ENCODE measurements around the gene SBDS.
"Not testable (repeated sequence)": the region's sequence is repeated elsewhere in the genome, so short reads cannot be mapped to it uniquely, and the experiment has no call there.

Gene SBDS

DNA sequence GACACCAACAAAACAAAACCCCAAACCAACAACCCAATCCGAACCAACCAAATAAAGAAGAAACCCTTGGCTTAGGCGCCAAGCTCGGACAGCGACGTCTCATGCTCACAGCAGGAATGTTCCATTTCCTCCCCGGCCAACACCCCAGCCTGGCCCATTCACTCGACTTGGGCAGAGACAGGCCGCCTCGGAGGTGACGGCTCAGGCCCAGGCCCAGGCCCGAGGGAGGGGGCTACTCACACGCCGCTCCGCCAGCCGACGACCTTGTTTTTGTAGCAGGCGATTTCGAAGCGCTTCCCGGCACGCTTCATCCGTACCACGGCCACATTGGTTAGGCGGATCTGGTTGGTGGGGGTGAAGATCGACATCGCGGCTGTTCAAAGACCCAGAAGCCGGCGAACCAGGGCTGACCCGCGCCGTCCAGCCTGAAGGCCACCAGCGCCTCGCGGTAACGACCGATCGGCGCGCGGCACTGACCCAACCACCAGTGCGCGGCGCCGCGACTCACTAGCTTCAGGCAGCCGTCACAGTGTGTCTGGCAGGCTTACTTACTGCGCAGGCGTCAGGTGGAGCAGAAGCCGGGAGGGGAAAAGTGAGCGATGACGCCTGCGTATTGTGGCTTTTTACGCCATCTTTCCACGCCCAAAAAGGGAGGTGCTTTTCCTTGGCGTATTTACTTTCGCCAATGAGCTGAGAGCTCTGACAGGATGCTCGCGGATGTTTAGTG lies at the start of gene SBDS:
TSS of gene SBDS (minus strand) at position 537 of the 727 bp plus-strand sequence. CDS start at position 368, 169 bp downstream.
- in situ Hi-C loops (cut with MboI; ENCODE audit: low sequenced_read_pairs) = not testable (repeated sequence)

DNA sequence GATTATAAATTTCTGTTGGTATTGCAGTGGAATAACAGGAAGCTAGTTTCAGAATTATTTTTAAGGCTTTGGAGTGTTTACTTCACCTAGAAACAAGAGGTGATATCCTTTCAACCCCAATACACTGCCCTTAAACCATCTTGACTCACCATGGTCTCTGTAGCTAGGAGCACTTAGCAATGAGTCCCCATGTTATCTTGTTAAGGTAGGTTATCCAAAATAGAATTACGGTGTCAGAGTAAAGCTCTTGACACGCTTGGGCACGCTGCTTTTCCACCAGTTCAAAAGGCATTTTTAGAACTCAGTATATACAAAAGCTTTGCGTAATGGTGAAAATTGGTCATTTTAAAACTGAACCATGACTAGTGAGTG lies 48.2 kb upstream of the SBDS start:
- in situ Hi-C loops (cut with MboI; ENCODE audit: low sequenced_read_pairs) = not testable (repeated sequence)

DNA sequence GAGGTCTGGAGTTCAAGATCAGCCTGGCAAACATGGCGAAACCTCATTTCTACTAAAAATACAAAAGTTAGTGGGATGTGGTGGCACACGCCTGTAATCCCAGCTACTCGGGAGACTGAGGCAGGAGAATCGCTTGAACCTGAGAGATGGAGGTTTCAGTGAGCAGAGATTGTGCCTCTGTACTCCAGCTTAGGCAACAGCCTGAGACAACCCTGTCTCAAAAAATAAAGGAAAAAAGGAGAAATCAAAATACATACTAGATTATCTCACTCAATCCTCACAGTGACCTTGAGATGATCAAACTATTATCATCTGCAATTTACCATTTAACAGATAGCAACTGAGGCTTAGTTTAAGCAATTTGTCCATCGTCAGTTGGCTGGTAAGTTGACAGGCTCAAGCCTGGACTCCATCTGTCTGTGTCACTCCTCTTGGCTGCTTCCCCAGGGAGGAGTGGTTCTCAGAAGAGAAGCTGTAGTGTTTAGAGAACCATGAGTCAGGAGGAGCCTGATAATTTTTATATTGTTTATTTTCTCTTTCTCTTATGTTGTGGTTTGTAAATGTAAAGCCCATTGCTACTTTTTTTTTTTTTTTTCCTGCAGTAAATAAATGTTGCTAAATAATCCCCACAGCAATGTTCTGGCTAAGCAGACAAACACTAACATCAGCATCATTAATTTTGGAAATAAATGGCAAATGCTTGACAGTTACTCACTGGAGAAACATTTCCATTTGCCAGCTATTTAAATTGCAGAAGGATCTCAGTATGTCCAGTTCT lies 47.6 kb upstream of the SBDS start:
- in situ Hi-C loops (cut with MboI; ENCODE audit: low sequenced_read_pairs) = not testable (repeated sequence)

DNA sequence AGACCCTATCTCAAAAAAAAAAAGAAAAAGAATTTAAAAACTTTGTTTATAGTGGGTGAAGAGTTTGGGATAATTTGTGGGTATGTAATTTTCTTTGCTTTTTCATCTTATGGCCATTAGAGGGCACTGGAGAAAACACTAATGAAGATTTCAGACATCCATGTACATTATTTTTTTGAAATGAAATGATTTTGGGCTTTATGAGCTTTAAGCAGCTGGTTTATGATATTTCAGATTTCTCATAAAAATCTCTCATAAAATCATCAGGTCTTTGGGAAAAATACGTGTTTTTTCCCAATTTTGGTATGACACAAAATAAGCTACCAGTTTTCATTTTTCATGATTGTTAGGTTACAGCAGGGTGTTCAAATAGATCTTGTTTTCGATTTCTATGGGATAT lies 45.4 kb upstream of the SBDS start:
- in situ Hi-C loops (cut with MboI; ENCODE audit: low sequenced_read_pairs) = not testable (repeated sequence)

DNA sequence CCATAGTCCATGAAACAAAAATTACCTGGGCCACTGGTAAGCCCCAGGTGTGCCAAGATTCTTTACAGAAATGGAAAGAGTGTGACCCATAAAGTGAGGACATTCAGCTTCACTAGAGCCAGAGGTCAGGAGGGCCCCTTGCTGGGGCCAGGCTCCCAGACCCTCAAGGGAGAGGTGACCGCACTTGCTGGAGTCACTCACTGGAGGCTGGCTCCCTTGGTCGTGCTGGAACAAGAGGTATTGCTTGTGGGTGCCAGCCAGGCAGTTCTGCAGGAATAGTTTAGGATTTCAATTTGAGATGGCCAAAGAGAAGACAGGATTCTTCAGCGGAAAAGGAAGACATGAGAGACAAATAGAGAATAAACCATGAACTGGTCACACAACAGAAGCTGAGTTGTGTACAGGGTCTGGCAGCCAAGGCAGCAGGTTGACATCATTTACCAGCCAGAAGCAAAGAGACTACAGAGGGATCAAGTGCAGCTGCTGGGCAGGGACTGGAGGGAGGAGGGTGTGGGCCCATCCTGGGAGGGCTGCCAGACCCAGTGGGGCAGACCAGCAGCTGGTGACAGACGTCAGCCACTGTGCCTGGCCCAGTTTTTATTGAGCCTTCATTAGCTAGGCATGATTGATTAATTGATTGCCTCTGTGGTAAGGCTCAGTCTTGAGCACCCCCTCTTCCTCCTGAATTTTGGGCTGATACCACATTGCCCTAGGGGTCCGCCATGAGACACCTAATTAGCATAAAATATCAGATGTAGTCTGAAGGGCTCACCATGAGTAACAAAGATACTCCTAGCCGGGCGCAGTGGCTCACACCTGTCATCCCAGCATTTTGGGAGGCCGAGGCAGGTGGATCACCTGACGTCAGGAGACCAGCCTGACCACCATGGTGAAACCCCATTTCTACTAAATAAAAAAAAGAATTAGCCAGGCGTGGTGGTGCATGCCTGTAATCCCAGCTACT lies 41.3 kb upstream of the SBDS start:
- in situ Hi-C loops (cut with MboI; ENCODE audit: low sequenced_read_pairs) = not testable (repeated sequence)

DNA sequence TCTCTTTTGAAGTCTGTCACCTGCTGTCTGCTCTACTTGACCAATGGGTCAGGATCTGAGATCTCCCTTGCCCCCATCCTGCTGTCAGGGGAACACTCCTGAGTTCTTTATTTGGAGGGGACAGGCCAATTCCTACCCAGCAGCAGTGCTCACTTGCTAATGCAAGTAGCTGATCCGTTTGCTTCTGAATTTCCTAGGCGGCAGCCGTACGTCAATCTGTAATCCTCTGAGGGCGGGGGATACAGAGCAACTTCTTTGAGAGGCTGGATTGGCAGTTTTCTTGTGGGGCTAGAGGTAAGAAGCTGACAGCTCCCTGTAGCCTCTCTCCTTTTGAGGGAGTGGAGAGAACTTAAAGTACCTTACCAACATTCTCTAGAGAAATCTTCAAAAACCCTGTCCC lies 37.9 kb upstream of the SBDS start:
- in situ Hi-C loops (cut with MboI; ENCODE audit: low sequenced_read_pairs) = no loop called here

DNA sequence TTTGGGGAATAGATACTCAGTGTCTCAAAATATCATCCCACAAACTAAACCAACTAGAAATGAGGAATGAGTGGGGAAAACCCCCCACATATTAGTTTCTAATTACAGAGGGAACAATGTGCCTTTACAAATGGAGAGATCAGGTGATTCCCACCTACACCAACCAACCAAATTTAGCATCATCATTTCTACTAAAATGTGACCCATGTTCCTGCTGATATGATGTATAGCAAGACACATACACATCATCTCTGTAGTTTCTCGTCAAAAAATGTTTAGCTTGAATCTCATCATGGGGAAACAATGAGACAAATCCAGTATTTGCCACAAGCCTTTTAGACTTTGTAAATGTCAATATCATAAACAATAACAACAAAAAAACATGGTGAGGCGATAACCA lies 36.3 kb upstream of the SBDS start:
- in situ Hi-C loops (cut with MboI; ENCODE audit: low sequenced_read_pairs) = not testable (repeated sequence)

DNA sequence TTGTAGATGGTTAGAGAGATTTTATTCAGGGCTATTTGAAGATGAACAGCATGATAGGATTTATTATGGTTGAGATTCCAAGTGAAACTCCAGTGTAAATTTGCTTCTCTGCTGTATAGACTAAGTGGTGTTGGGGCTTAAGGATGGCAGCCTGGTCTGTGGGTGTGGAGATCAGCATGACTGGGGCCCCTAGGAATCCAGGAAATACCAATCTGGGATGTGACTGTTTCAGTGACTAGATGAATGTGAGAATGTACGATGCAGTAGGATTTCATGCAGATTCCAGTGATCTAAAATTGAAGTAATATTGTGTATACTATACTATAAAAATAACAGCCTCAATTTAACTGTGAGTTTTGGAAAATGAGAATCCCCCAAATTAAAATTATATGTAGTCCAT lies 30.1 kb upstream of the SBDS start:
- in situ Hi-C loops (cut with MboI; ENCODE audit: low sequenced_read_pairs) = not testable (repeated sequence)

DNA sequence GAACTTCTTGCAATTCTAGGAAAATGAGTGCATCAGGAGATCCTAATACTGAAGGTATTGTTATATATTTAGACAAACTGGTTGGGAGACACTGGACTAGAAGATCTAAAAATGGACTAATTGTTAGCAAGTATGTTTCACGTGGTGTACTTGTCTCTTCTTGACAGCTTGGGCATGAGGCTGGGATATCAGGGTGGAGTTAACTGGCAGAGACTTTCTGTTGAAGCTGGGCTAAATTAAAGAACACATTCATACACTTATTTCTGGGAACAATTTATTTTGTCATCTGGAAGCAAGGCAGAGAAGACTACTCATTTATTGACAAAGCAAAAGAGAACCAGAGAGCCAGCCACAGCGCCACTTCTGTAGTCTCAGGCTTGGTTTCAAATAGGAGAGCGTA lies 27.1 kb upstream of the SBDS start:
- in situ Hi-C loops (cut with MboI; ENCODE audit: low sequenced_read_pairs) = no loop called here

DNA sequence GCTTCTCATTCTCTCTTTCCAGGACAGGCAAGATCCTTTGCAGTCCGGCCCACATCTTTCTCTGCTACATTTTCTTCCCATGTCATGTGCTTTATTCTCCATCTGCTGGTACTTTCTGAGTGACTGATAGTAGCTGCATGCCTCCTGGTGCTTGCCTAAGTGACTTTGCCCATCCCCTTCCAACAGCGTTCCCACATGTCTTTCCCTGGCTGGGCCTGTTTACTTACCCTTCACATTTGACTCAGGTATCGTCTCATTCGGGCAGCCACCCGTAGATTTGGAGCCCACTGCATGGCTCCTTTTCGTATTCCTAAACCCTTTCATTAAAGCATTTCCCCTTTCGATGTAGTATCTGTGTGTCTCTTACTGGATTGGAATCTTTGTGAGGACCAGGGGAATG lies 25.9 kb upstream of the SBDS start:
- in situ Hi-C loops (cut with MboI; ENCODE audit: low sequenced_read_pairs) = no loop called here

DNA sequence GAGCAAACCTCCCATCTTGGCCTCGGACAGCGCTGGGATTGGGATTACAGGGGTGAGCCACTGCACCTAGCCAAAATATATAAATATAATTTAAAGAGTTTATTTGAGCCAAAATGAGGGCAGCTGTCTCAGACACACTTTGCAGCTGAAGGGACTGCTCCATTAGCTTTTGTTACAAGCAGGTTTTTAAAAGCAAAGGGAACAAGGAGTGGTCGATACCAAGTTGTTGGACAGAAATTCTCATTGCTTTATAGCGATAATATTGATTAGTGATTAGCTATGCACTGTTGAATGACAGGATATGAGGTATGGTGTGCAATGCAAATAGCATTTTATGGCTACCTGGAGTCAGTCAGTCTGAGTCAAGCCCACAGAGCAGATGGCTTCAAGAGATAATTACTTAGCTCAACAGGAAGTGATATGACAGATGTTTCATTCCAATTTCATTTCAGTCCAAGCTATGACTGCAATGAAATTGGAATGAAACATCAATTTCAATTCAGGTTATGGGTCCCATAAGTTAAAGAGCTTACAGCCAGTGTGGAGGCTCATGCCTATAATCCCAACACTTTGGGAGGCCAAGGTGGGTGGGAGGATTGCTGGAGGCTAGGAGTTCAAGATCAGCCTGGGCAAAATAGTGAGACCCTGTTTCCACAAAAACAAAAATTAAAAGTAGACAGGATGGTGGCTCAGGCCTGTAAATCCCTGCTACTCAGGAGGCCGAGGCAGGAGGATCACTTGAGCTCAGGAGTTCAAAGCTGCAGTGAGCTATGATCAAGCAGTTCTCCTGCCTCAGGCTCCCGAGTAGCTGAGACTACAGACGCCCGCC lies 24.4 kb upstream of the SBDS start:
- in situ Hi-C loops (cut with MboI; ENCODE audit: low sequenced_read_pairs) = no loop called here

DNA sequence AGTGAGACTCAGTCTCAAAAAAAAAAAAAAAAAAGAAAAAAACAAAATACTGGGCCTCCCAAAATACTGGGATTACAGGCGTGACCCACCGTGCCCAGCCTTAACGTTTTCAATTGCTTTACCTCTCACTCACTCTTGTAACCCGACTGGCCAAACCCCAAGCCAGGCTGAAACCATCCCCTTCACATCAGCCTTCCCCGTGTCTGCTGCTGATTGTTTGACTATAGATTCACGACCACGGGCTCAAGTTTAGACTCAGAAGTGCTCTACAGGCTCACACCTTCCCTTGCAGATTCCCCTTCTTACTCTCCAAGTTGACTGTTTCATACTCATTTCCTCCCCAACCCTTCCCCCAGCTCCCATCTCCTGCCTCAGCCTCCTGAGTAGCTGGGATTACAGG lies 23.6 kb upstream of the SBDS start:
- in situ Hi-C loops (cut with MboI; ENCODE audit: low sequenced_read_pairs) = no loop called here

DNA sequence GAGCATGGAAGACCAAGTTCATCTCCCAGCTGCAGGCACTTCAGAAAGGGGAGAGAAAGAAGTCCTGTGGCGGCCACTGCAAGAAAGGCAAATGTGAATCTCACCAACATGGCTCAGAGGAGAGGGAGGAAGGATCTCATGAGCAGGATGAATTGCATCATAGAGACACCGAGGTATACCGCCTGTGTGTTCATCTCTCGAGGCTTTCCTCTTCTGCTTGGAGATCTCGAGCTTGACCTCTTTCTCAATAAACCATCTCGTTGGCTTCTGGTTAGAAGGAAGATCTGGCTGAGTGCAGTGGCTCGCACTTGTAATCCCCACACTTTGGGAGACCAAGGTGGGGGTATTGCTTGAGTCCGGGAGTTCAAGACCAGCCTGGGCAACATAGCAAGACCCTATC lies 22.6 kb upstream of the SBDS start:
- in situ Hi-C loops (cut with MboI; ENCODE audit: low sequenced_read_pairs) = not testable (repeated sequence)

DNA sequence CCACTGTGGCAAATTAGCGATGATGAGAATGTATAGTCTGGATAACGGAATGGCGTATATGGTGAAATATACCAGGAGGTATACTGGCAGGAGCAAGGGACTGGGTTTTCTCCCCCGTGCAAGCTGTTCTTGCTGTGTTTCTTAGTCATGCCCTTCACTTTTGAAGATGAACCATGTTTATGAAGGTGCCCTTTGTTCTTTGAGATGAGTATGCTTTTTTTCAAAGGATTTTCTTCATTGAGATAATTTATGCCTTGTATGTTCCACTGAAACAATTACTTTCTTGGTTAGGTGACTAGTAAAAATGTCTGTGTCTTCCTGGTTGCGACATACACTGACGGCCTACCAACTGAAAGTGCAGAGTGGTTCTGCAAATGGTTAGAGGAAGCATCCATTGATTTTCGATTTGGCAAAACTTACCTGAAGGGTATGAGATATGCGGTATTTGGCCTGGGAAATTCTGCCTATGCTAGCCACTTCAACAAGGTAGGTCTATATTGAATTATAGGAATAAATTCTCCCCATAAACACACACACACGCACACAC lies 18.8 kb upstream of the SBDS start:
- in situ Hi-C loops (cut with MboI; ENCODE audit: low sequenced_read_pairs) = not testable (repeated sequence)

DNA sequence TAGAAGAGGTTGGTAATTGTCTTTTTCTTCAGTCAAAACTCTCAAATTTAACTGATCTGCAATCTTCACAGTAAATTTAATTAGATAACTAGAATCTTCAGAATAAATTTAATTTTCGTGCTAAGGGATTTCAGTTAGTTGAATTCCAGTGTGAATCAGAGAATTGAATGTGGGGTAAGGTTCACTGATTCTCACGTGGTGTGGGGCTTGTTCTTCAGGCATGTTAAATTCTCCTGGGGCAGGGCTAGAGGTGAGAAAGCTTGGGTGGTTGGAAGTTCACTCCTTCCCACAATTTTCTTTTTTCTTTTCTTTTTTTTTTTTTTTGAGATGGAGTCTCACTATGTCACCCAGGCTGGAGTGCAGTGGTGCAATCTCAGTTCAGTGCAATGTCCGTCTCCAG lies 14.3 kb upstream of the SBDS start:
- in situ Hi-C loops (cut with MboI; ENCODE audit: low sequenced_read_pairs) = not testable (repeated sequence)

DNA sequence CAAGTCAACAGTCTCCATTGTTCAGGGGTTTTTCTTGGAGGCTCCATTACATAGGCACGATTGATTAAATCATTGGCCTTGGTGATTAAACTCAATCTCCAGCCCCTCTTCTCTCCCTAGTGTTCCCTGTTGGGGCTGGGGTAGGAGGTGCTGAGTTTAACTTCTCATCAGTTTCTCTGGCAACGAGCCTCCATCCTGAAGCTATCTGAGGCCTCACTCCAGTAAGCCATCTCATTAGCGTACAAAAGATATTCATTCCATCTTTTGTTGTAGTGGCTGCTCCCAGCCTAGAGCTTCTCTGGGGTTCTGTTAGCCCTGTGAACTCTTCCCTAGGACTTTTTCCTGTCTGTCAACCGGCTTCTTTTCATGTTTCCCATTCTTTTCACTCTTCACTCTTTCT lies 12.9 kb upstream of the SBDS start:
- in situ Hi-C loops (cut with MboI; ENCODE audit: low sequenced_read_pairs) = no loop called here

DNA sequence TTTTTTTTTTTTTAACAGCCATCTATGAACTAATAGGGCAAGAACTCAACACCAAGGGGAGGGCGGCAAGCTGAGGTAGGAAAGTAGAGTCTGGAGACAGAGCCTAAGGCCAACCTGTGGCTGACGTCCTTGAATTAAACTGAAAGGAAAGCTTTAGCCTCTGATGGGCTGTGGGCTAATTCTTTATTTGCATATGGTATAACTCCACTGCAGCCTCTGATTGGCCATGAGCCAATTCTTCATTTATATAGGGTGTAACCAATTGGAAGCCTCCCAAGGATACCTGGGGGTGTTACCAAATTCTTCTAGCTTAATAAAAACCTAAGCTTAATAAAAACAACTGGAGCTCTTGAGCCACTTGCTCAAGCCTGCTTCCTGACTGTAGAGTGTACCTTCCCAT lies 11.6 kb upstream of the SBDS start:
- in situ Hi-C loops (cut with MboI; ENCODE audit: low sequenced_read_pairs) = no loop called here

DNA sequence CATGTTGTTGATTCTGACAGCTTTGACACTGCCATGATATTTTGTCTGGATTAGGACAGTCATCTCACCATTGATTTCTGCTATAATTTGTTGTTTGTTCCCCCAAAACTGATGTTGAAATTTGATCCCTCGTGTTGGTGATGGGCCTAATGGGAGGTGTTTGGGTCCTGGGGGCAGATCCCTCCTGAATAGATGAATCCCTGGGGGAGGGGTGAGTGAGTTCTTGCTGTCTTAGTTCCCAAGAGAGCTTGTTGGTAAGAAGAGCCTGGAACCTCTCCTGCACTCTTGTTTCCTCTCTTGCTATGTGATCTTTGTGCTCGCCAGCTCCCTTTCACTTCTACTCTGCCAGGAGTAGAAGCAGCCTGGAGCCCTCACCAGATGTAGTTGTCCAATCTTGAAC lies 8.8 kb upstream of the SBDS start:
- in situ Hi-C loops (cut with MboI; ENCODE audit: low sequenced_read_pairs) = not testable (repeated sequence)

DNA sequence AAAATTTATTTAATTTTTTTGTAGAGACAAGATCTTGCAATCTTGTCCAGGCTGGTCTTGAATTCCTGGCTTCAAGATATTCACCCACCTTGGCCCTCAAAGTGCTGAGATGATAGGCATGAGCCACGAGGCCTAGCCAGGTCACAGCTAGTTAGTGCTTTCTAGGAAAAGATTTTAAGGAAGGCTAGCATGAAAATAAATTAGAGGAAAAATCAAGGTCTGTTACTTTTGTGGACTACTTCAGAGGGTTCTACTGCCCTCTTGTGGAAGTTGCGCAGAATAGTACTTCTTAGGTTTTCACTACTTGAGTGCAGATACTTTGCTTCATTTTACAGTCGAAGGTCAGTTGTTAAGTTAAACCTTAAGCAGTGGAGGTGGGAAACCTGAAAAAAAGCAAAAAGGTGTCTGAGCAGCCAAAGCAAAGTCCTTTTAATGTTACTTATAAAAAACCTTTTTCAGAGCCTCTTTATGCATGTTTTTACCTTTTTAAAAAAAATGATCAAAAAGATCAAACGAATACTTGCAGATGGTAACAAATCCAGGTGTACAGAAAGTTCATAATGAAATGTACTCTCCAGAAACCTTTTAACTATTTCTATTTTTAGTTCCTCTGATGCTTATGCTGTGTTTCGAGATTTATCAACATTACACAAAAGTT lies 5.3 kb upstream of the SBDS start:
- in situ Hi-C loops (cut with MboI; ENCODE audit: low sequenced_read_pairs) = not testable (repeated sequence)

Data from hTERT RPE-1 (cell line).